Caco-2 (cell line): ENCODE results near the gene MAN1A1. TPM values are rescaled to one million over a fixed set of nuclear protein-coding genes. Genes with fewer than 3 reads are reported as not detected.

Experiments used
- BruUV-seq: library from RNA; stranded (reverse); fragments of 400-500 nt; replicated peaks from 2 replicates; lab custom pipeline; 2021; lab: Mats Ljungman, UMichigan
- CTCF ChIA-PET: fragments of 300-600 bp; sonication (Branson Sonifier 250); formaldehyde crosslinking; loops from one replicate; lab custom pipeline; 2022; ENCODE audit warnings: antibody characterized with exemption; lab: Charles Lee
- POLR2A ChIA-PET: fragments of 300-600 bp; sonication (Branson Sonifier 250); formaldehyde crosslinking; loops from one replicate; lab custom pipeline; 2022; ENCODE audit warnings: antibody characterized with exemption; lab: Charles Lee
- DNase-seq, 2 experiments: peaks; one replicate each; pipeline versions ENCODE4 v3.0.0 to v3.0.0-alpha.2; 2020 to 2022
- H3K27me3 ChIP-seq: replicated peaks from 2 replicates; pipeline ENCODE4 v1.6.0; 2011; ENCODE audit warnings: low read length; ENCODE audit not compliant: control insufficient read depth, insufficient read depth
- H3K36me3 ChIP-seq: 2 replicates; pipeline ENCODE4 v1.5.1; 2011; ENCODE audit warnings: low read length; ENCODE audit not compliant: control insufficient read depth, insufficient read depth
- H3K4me1 ChIP-seq: fragments of 250-450 bp; sonication (Bioruptor Pico); 2 replicates; pipeline ENCODE4 v1.5.1; 2020; ENCODE audit warnings: mild to moderate bottlenecking
- H3K4me3 ChIP-seq: 2 replicates; pipeline ENCODE4 v1.5.1; 2011; ENCODE audit warnings: low read depth, mild to moderate bottlenecking, control low read depth, low read length
- H3K9me3 ChIP-seq: fragments of 250-450 bp; sonication (Bioruptor Pico); 2 replicates; pipeline ENCODE4 v1.5.1; 2020; ENCODE audit warnings: mild to moderate bottlenecking, moderate library complexity
- H3K27ac Mint-ChIP-seq: one replicate; pipeline ENCODE4 v1.8.0; 2022; ENCODE audit warnings: mixed read lengths; ENCODE audit not compliant: unreplicated experiment
- H3K27me3 Mint-ChIP-seq: one replicate; pipeline ENCODE4 v1.8.0; 2022; ENCODE audit warnings: mixed read lengths; ENCODE audit not compliant: insufficient read depth, unreplicated experiment
- H3K36me3 Mint-ChIP-seq: one replicate; pipeline ENCODE4 v1.8.0; 2022; ENCODE audit warnings: mild to moderate bottlenecking, mixed read lengths; ENCODE audit not compliant: insufficient read depth, unreplicated experiment
- H3K4me1 Mint-ChIP-seq: one replicate; pipeline ENCODE4 v1.8.0; 2022; ENCODE audit warnings: low read depth, mixed read lengths; ENCODE audit not compliant: unreplicated experiment
- H3K4me3 Mint-ChIP-seq: one replicate; pipeline ENCODE4 v1.8.0; 2022; ENCODE audit warnings: mild to moderate bottlenecking, moderate library complexity, mixed read lengths; ENCODE audit not compliant: unreplicated experiment
- H3K9me3 Mint-ChIP-seq: one replicate; pipeline ENCODE4 v1.8.0; 2022; ENCODE audit warnings: mixed read lengths; ENCODE audit not compliant: unreplicated experiment
- intact Hi-C: fragments of 100-400 bp; cut with micrococcal nuclease; formaldehyde crosslinking; loops from one replicate; pipeline ENCODE4 v1.10.0; 2022; ENCODE audit not compliant: unreplicated experiment
- total RNA-seq: library from RNA; stranded (reverse); gene quantifications from 2 replicates; pipeline ENCODE4 v1.2.3, GENCODE V29; 2022
- TF ChIP-seq, protein P1 (sequence below), 2 experiments: fragments of 200-600 bp in 1 of 2; IDR thresholded peaks; 1 replicate in 1 of 2; 2 replicates in 1 of 2; pipeline versions ENCODE4 v1.5.1 to v1.8.0; 2011 to 2022; ENCODE audit warnings: antibody characterized with exemption in 1 of 2, control low read depth in 1 of 2, inconsistent platforms in 1 of 2, low read depth in 1 of 2, low read length in 1 of 2, mild to moderate bottlenecking in 1 of 2, moderate library complexity in 1 of 2; ENCODE audit not compliant: insufficient read depth in 1 of 2, severe bottlenecking in 1 of 2, unreplicated experiment in 1 of 2

Gene MAN1A1
- total RNA-seq, 1 experiment from 2014 or later, result 28.7 TPM

GRCh38 chr6:119190176-119190575 is 159.4 kb downstream of the MAN1A1 start:
- H3K27me3 ChIP-seq, result no peaks in the 10 kb centered on the region
- Mint-ChIP-seq H3K27ac (no peak overlapping the region), H3K36me3 (peaks cover 17% of the 10 kb centered on the region), H3K9me3 (no peaks in the 10 kb centered on the region), H3K4me3 (no peak overlapping the region), H3K27me3 (no peaks in the 10 kb centered on the region), H3K4me1 (no peaks in the 10 kb centered on the region)
- H3K4me3 ChIP-seq, result no peak overlapping the region
- peaks cover 2% of the 10 kb centered on the region; the same call in 1 of the 2 replicates for H3K36me3 ChIP-seq
- TF ChIP-seq, protein P1, sequence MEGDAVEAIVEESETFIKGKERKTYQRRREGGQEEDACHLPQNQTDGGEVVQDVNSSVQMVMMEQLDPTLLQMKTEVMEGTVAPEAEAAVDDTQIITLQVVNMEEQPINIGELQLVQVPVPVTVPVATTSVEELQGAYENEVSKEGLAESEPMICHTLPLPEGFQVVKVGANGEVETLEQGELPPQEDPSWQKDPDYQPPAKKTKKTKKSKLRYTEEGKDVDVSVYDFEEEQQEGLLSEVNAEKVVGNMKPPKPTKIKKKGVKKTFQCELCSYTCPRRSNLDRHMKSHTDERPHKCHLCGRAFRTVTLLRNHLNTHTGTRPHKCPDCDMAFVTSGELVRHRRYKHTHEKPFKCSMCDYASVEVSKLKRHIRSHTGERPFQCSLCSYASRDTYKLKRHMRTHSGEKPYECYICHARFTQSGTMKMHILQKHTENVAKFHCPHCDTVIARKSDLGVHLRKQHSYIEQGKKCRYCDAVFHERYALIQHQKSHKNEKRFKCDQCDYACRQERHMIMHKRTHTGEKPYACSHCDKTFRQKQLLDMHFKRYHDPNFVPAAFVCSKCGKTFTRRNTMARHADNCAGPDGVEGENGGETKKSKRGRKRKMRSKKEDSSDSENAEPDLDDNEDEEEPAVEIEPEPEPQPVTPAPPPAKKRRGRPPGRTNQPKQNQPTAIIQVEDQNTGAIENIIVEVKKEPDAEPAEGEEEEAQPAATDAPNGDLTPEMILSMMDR (IDR thresholded peaks at IDR 0.05; ENCODE audit: insufficient read depth in 1 of 2, low read depth in 1 of 2, low read length in 1 of 2, severe bottlenecking in 1 of 2, unreplicated experiment in 1 of 2), result no peak
- intact Hi-C loops, result no loop called here
- ChIA-PET POLR2A (no interaction called here), CTCF (no interaction called here)
- H3K4me1 ChIP-seq, result no peaks in the 10 kb centered on the region
- BruUV-seq, result no TSS peak
- H3K9me3 ChIP-seq, result no peaks in the 10 kb centered on the region
- DNase-seq, result no peak

GRCh38 chr6:119189498-119189897 is 160.1 kb downstream of the MAN1A1 start:
- no peak overlapping the region for H3K4me3 Mint-ChIP-seq
- H3K36me3 Mint-ChIP-seq, result peaks cover 24% of the 10 kb centered on the region
- intact Hi-C loops, result no loop called here
- BruUV-seq, result no TSS peak
- H3K4me1 Mint-ChIP-seq, result no peaks in the 10 kb centered on the region
- no peaks in the 10 kb centered on the region for H3K27me3 Mint-ChIP-seq
- Histone ChIP-seq H3K4me1 (no peaks in the 10 kb centered on the region), H3K4me3 (no peak overlapping the region), H3K9me3 (no peaks in the 10 kb centered on the region), H3K36me3 (peaks cover 2% of the 10 kb centered on the region; the same call in 1 of the 2 replicates), H3K27me3 (no peaks in the 10 kb centered on the region)
- ChIA-PET CTCF (no interaction called here), POLR2A (no interaction called here)
- no peak overlapping the region for H3K27ac Mint-ChIP-seq
- DNase-seq, result no peak
- TF ChIP-seq, protein P1 (IDR thresholded peaks at IDR 0.05; ENCODE audit: insufficient read depth in 1 of 2, low read depth in 1 of 2, low read length in 1 of 2, severe bottlenecking in 1 of 2, unreplicated experiment in 1 of 2), result no peak
- H3K9me3 Mint-ChIP-seq, result no peaks in the 10 kb centered on the region

DNA sequence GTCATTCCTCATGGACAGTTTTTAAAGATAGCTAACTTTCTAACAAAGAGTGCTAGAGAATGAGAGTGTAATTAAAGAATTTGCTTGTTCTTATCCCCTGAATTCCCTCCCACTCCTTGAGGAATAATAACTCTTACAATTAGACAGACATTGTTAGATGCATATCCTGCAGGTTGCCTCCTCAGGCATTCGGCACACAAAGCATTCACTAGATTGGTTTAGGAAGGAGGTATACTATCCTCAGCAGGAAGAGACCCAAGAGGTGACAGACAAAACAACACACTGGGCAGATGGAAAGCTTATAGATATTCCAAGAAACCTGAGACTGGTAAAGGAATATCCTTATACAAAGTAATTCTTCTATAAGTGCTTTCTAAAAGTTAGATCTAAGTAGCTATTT is 162.0 kb downstream of the MAN1A1 start:
- H3K27me3 Mint-ChIP-seq, result no peaks in the 10 kb centered on the region
- POLR2A ChIA-PET, result no interaction called here
- CTCF ChIA-PET, result no interaction called here

More for the DNA sequence above, 162.0 kb downstream of the MAN1A1 start:
- H3K4me3 Mint-ChIP-seq, result no peak overlapping the region
- H3K9me3 ChIP-seq, result no peaks in the 10 kb centered on the region
- no peak for DNase-seq
- TF ChIP-seq, protein P1 (IDR thresholded peaks at IDR 0.05; ENCODE audit: insufficient read depth in 1 of 2, low read depth in 1 of 2, low read length in 1 of 2, severe bottlenecking in 1 of 2, unreplicated experiment in 1 of 2), result no peak
- BruUV-seq, result no TSS peak
- peaks cover 30% of the 10 kb centered on the region for H3K36me3 Mint-ChIP-seq
- no peaks in the 10 kb centered on the region for H3K9me3 Mint-ChIP-seq
- no peak overlapping the region for H3K27ac Mint-ChIP-seq
- intact Hi-C loops, result no loop called here
- no peaks in the 10 kb centered on the region for H3K4me1 Mint-ChIP-seq
- peaks cover 2% of the 10 kb centered on the region; the same call in 1 of the 2 replicates for H3K36me3 ChIP-seq
- H3K4me1 ChIP-seq, result no peaks in the 10 kb centered on the region
- no peaks in the 10 kb centered on the region for H3K27me3 ChIP-seq
- H3K4me3 ChIP-seq, result no peak overlapping the region
